Liver (tissue), 9 donors: Measurements from ENCODE around the gene CD81. TPM values are rescaled to one million over a fixed set of nuclear protein-coding genes. Genes with fewer than 3 reads are reported as not detected.

Source experiments
- DNase-seq: peaks from one replicate; pipeline ENCODE4 v3.0.0-alpha.2; 2017; ENCODE audit warnings: low spot score
- H3K27ac ChIP-seq, 2 donors: one replicate each; pipeline ENCODE4 v1.7.0; 2013; ENCODE audit warnings: inconsistent platforms in 2 of 2, low read length in 2 of 2, control low read depth in 1 of 2, low read depth in 1 of 2, mild to moderate bottlenecking in 1 of 2
- H3K27me3 ChIP-seq, 4 donors: one replicate each; pipeline versions ENCODE4 v1.6.1 to v1.7.0; 2013; ENCODE audit warnings: low read length in 3 of 4, inconsistent platforms in 1 of 4, mild to moderate bottlenecking in 1 of 4, moderate library complexity in 1 of 4; ENCODE audit not compliant: control insufficient read depth in 4 of 4, insufficient read depth in 4 of 4
- H3K36me3 ChIP-seq, 4 donors: one replicate each; pipeline versions ENCODE4 v1.6.1 to v1.7.0; 2013; ENCODE audit warnings: low read length in 3 of 4, mild to moderate bottlenecking in 3 of 4, low read depth in 1 of 4, moderate library complexity in 1 of 4; ENCODE audit not compliant: control insufficient read depth in 4 of 4, insufficient read depth in 3 of 4
- H3K4me1 ChIP-seq, 4 donors: one replicate each; pipeline versions ENCODE4 v1.6.1 to v1.7.0; 2013; ENCODE audit warnings: low read length in 3 of 4, mild to moderate bottlenecking in 3 of 4, moderate library complexity in 1 of 4; ENCODE audit not compliant: control insufficient read depth in 4 of 4, insufficient read depth in 4 of 4
- H3K4me3 ChIP-seq, 3 donors: one replicate each; pipeline versions ENCODE4 v1.6.1 to v1.7.0; 2013; ENCODE audit warnings: low read length in 3 of 3, control low read depth in 1 of 3, low read depth in 1 of 3, mild to moderate bottlenecking in 1 of 3
- H3K9ac ChIP-seq, 2 donors: one replicate each; pipeline ENCODE4 v1.7.0; 2013; ENCODE audit warnings: low read length in 2 of 2, mild to moderate bottlenecking in 2 of 2, moderate library complexity in 2 of 2, control low read depth in 1 of 2, low read depth in 1 of 2
- H3K9me3 ChIP-seq, 4 donors: one replicate each; pipeline versions ENCODE4 v1.6.1 to v1.7.0; 2013; ENCODE audit warnings: low read length in 3 of 4; ENCODE audit not compliant: control insufficient read depth in 4 of 4
- CTCF ChIP-seq: fragments of 150-350 bp; IDR thresholded peaks from 2 replicates; pipeline ENCODE4 v1.5.1; 2017; ENCODE audit warnings: improper control_type of control experiment, low read depth, low read length; ENCODE audit not compliant: missing input control
- EGR1 ChIP-seq, 2 donors: IDR thresholded peaks; 2 replicates each; pipeline ENCODE4 v1.6.1; 2016 to 2018; ENCODE audit warnings: antibody characterized with exemption in 2 of 2, low read depth in 2 of 2
- FOXA1 ChIP-seq: IDR thresholded peaks from 2 replicates; pipeline ENCODE4 v1.6.1; 2016; ENCODE audit warnings: antibody characterized with exemption
- FOXA2 ChIP-seq: IDR thresholded peaks from 2 replicates; pipeline ENCODE4 v1.6.1; 2016; ENCODE audit warnings: antibody characterized with exemption
- GABPA ChIP-seq, 2 donors: IDR thresholded peaks in 1 of 2; conservative IDR thresholded peaks in 1 of 2; 2 replicates each; pipeline ENCODE4 v1.6.1; 2016; ENCODE audit warnings: antibody characterized with exemption in 2 of 2, mild to moderate bottlenecking in 1 of 2, moderate library complexity in 1 of 2
- HNF4A ChIP-seq, 2 donors: conservative IDR thresholded peaks; 2 replicates each; pipeline ENCODE4 v1.6.1; 2016; ENCODE audit warnings: antibody characterized with exemption in 2 of 2, mild to moderate bottlenecking in 2 of 2
- HNF4G ChIP-seq: IDR thresholded peaks from 2 replicates; pipeline ENCODE4 v1.6.1; 2016; ENCODE audit warnings: antibody characterized with exemption
- JUND ChIP-seq, 2 donors: IDR thresholded peaks; 2 replicates each; pipeline ENCODE4 v1.6.1; 2016; ENCODE audit warnings: antibody characterized with exemption in 2 of 2
- NR2F2 ChIP-seq: IDR thresholded peaks from 2 replicates; pipeline ENCODE4 v1.6.1; 2016; ENCODE audit warnings: antibody characterized with exemption
- RAD21 ChIP-seq, 2 donors: IDR thresholded peaks; 2 replicates each; pipeline ENCODE4 v1.6.1; 2016; ENCODE audit warnings: antibody characterized with exemption in 2 of 2, mild to moderate bottlenecking in 2 of 2
- RXRA ChIP-seq, 2 donors: IDR thresholded peaks; 2 replicates each; pipeline ENCODE4 v1.6.1; 2017 to 2018; ENCODE audit warnings: antibody characterized with exemption in 2 of 2, mild to moderate bottlenecking in 1 of 2
- SP1 ChIP-seq: IDR thresholded peaks from 2 replicates; pipeline ENCODE4 v1.6.1; 2018; ENCODE audit warnings: antibody characterized with exemption, mild to moderate bottlenecking
- TAF1 ChIP-seq: conservative IDR thresholded peaks from 2 replicates; pipeline ENCODE4 v1.6.1; 2016; ENCODE audit warnings: antibody characterized with exemption, mild to moderate bottlenecking
- YY1 ChIP-seq: IDR thresholded peaks from 2 replicates; pipeline ENCODE4 v1.6.1; 2016; ENCODE audit warnings: antibody characterized with exemption, mild to moderate bottlenecking
- ZBTB33 ChIP-seq: IDR thresholded peaks from 2 replicates; pipeline ENCODE4 v1.6.1; 2016; ENCODE audit warnings: antibody characterized with exemption
- WGBS: extraction: QIAGEN DNeasy Blood & Tissue Kit; methylation state at CpG from one replicate; pipeline ENCODE4 v1.1.7; 2013; 5-methylcytosine and 5-hydroxymethylcytosine counted together
- polyA plus RNA-seq, 2 donors: library from polyadenylated mRNA; stranded (reverse) in 1 of 2; unstranded in 1 of 2; fragments of 200-250 nt in 1 of 2; fragments of >200 nt in 1 of 2; fragmentation: Nextera tagmentation in 1 of 2; extraction: Ambion mirVana in 1 of 2; gene quantifications; one replicate each; pipeline versions ENCODE4 v1.2.1 to v1.2.3, GENCODE V29; 2013 to 2015
- total RNA-seq, 2 donors: library from RNA; depleted of rRNA; stranded (reverse); fragments of >200 nt; gene quantifications; one replicate each; pipeline ENCODE4 v1.2.3, GENCODE V29; 2014
- TF ChIP-seq, protein P1 (sequence below): IDR thresholded peaks from 2 replicates; pipeline ENCODE4 v1.6.1; 2016; ENCODE audit warnings: antibody characterized with exemption
- TF ChIP-seq, protein P2 (sequence below): IDR thresholded peaks from 2 replicates; pipeline ENCODE4 v1.6.1; 2016; ENCODE audit warnings: antibody characterized with exemption
- TF ChIP-seq, protein P3 (sequence below): IDR thresholded peaks from 2 replicates; pipeline ENCODE4 v1.6.1; 2016; ENCODE audit warnings: antibody characterized with exemption, mild to moderate bottlenecking
- donor health status: healthy.
- donor health status: healthy.
- donor health status: healthy.
- donor health status: healthy.
- donor health status: healthy.

Gene CD81
- total and polyA plus RNA-seq, 4 donors: 76.9 to 712 (median 164) TPM

- Histone ChIP-seq H3K9ac (no peak overlapping the region), H3K27me3 (no peaks in the 10 kb centered on the region), H3K4me1 (no peaks in the 10 kb centered on the region), H3K9me3 (no peaks in the 10 kb centered on the region), H3K4me3 (no peak overlapping the region), H3K27ac (no peak overlapping the region), H3K36me3 (no peaks in the 10 kb centered on the region)
- TF ChIP-seq, protein P1, sequence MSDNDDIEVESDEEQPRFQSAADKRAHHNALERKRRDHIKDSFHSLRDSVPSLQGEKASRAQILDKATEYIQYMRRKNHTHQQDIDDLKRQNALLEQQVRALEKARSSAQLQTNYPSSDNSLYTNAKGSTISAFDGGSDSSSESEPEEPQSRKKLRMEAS: no peak
- no peak for TF ChIP-seq ZBTB33
- no peak for TF ChIP-seq TAF1
- TF ChIP-seq RAD21 (IDR thresholded peaks at IDR 0.05): no peak
- no peak for TF ChIP-seq FOXA1
- TF ChIP-seq EGR1 (IDR thresholded peaks at IDR 0.05; ENCODE audit: low read depth in 2 of 2): no peak
- no peak for TF ChIP-seq CTCF
- TF ChIP-seq GABPA (IDR thresholded peaks at IDR 0.05 in 1 of 2, conservative IDR thresholded peaks at IDR 0.05 in 1 of 2): no peak
- no peak for TF ChIP-seq HNF4A (conservative IDR thresholded peaks at IDR 0.05)
- TF ChIP-seq FOXA2: no peak
- no peak for TF ChIP-seq HNF4G
- TF ChIP-seq YY1: no peak
- TF ChIP-seq SP1: no peak
- TF ChIP-seq RXRA (IDR thresholded peaks at IDR 0.05): no peak
- TF ChIP-seq, protein P2, sequence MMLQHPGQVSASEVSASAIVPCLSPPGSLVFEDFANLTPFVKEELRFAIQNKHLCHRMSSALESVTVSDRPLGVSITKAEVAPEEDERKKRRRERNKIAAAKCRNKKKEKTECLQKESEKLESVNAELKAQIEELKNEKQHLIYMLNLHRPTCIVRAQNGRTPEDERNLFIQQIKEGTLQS: no peak
- no peak for TF ChIP-seq JUND (IDR thresholded peaks at IDR 0.05)
- no peak for TF ChIP-seq NR2F2
- TF ChIP-seq, protein P3, sequence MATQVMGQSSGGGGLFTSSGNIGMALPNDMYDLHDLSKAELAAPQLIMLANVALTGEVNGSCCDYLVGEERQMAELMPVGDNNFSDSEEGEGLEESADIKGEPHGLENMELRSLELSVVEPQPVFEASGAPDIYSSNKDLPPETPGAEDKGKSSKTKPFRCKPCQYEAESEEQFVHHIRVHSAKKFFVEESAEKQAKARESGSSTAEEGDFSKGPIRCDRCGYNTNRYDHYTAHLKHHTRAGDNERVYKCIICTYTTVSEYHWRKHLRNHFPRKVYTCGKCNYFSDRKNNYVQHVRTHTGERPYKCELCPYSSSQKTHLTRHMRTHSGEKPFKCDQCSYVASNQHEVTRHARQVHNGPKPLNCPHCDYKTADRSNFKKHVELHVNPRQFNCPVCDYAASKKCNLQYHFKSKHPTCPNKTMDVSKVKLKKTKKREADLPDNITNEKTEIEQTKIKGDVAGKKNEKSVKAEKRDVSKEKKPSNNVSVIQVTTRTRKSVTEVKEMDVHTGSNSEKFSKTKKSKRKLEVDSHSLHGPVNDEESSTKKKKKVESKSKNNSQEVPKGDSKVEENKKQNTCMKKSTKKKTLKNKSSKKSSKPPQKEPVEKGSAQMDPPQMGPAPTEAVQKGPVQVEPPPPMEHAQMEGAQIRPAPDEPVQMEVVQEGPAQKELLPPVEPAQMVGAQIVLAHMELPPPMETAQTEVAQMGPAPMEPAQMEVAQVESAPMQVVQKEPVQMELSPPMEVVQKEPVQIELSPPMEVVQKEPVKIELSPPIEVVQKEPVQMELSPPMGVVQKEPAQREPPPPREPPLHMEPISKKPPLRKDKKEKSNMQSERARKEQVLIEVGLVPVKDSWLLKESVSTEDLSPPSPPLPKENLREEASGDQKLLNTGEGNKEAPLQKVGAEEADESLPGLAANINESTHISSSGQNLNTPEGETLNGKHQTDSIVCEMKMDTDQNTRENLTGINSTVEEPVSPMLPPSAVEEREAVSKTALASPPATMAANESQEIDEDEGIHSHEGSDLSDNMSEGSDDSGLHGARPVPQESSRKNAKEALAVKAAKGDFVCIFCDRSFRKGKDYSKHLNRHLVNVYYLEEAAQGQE: no peak
- DNase-seq: no peak
- 88% methylated on average over 9 of the region's 9 CpGs for WGBS
Observed at GRCh38 chr11:2410616-2411015, 33.5 kb downstream of the CD81 start.
